ENCODE data around the gene C6orf120.

The C6orf120 gene

DNA sequence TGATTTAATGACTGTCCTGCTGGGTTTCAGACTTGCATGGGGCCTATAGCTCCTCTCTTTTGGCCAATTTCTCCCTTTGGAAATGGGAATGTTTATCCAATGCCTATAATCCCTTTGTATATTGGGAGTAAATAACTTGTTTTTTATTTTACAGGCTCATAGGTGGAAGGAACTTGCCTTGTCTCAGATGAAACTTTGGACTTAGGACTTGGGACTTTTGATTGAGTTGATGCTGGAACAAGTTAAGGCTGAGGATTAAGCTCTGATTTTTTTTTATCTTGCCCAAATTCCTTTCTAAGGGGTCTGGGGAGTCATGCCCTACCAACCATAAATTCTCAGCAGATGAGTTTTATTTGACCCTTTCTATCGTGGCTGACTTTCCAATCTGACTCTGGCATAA, 23.6 kb upstream of the C6orf120 start:
- no peak for DNase-seq (ENCODE audit: extremely low read depth, low read depth)
- TF ChIP-seq, protein P1, sequence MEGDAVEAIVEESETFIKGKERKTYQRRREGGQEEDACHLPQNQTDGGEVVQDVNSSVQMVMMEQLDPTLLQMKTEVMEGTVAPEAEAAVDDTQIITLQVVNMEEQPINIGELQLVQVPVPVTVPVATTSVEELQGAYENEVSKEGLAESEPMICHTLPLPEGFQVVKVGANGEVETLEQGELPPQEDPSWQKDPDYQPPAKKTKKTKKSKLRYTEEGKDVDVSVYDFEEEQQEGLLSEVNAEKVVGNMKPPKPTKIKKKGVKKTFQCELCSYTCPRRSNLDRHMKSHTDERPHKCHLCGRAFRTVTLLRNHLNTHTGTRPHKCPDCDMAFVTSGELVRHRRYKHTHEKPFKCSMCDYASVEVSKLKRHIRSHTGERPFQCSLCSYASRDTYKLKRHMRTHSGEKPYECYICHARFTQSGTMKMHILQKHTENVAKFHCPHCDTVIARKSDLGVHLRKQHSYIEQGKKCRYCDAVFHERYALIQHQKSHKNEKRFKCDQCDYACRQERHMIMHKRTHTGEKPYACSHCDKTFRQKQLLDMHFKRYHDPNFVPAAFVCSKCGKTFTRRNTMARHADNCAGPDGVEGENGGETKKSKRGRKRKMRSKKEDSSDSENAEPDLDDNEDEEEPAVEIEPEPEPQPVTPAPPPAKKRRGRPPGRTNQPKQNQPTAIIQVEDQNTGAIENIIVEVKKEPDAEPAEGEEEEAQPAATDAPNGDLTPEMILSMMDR (IDR thresholded peaks at IDR 0.05; ENCODE audit: low read depth, low read length) = no peak

DNA sequence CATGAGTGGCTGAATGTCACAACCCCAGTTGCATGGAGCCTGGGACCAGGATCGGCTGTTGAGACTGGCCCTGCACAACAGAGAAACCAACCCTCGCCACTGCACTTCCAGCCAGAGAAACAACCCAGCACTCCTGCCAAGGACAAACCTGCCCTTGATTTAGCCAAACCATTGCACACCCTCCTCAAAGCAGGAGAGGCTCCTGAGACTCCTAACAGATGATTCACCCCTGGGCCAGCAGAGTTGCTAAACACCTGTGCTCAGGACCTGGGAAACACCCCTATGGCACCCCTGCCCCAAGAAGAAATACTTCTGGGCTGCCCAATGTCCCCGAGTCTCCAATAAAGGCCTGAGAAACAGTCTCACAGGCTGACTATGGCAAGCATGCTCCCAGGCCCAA, 17.9 kb upstream of the C6orf120 start:
- TF ChIP-seq, protein P1 (IDR thresholded peaks at IDR 0.05; ENCODE audit: low read depth, low read length) = no peak
- DNase-seq (ENCODE audit: extremely low read depth, low read depth) = no peak

DNA sequence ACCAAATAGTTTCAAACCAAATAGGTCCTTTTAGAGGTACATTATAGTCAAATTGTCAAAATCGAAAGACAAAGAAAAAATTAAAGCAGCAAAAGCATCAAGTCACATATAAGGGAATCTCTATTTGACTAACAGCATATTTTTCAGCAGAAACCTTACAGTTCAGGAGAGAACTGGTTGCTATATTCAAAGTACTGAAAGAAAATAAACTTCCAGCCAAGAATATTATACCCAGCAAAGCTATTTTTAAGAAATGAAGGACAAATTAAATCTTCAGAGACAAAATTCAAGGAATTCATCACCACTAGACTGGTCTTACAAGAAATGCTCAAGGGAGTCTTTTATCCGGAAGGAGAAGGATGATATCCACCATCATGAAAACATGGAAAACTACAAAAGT, 16.1 kb upstream of the C6orf120 start:
- no peak for DNase-seq (ENCODE audit: extremely low read depth, low read depth)
- TF ChIP-seq, protein P1 (IDR thresholded peaks at IDR 0.05; ENCODE audit: low read depth, low read length) = no peak

DNA sequence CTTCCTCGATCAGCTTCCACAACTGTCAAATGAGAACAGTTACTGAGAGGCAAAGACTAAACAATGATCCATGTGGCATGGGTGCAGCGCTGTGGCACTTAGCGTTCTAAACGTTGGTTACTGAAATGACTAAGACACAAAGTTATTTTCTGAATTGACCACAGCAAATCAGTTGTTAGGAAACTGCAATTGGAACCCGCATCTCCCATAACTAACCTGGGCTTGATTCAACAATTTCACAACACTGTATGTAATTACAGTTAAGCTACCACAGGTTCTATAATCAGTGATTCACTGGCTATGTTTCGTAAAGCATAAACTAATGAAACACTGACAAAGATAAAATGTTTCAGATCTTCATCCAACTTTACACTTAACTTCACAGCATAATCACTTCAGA, 12.6 kb upstream of the C6orf120 start:
- DNase-seq (ENCODE audit: extremely low read depth, low read depth) = peak; percentile 92

DNA sequence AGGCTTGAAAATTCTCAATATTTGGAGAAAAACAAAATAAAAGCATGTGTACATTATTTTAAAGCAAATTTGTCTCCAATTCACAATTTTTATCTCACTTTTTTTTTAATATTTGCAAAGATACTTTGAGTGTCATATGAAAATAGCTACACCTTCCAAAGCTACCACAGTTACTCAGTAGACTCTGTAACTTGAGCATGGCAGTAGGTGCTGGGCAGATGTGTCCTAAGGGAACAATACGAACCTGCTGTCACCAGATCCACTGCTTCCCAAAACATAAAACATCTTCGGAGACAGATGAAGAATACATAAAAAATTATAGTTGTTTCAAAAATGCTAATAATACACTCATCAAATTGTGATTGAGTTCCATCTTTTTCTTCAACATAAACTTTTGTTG, 10.7 kb upstream of the C6orf120 start:
- DNase-seq (ENCODE audit: extremely low read depth, low read depth) = no peak
- TF ChIP-seq, protein P1 (IDR thresholded peaks at IDR 0.05; ENCODE audit: low read depth, low read length) = no peak

More for the DNA sequence above, 12.6 kb upstream of the C6orf120 start:
- TF ChIP-seq, protein P1 (IDR thresholded peaks at IDR 0.05; ENCODE audit: low read depth, low read length) = no peak

DNA sequence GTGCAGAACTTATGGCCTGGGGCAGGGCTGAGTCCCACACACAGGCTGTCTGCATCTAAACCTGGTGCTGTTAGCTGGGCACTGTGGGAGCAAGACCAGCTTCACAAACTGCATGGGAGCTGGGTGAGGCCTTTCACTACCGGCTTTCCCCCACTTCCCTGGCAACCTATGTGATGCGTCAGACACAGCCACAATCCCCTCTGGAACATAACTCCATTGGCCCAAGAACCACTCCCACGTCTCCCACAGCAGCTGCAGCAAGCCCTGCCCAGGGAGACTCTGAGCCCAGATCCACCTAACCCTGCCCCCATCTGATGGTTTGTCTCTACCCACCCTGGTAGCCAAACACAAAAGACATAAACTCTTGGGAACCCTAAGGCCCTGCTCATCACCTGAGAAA, 9.4 kb upstream of the C6orf120 start:
- TF ChIP-seq, protein P1 (IDR thresholded peaks at IDR 0.05; ENCODE audit: low read depth, low read length) = no peak
- DNase-seq (ENCODE audit: extremely low read depth, low read depth) = no peak

DNA sequence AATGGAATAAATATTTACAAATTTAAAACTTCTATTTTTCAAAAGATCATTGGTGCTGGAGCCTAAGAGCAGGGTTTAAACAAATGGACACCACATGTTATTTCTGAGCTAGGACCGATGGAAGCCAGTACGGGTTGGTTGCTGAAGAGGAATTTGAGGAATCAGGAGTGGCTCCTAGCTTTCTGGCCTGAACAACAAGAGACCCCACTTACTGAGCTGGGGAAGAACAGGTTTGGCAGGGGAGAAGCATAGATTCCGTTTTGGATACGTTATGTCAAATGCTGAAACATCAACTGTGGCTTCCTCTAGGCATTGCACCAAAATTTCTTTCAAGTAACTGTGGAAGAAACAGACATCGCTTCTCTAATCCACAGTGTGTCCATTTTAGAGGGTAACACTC, 6.8 kb upstream of the C6orf120 start:
- DNase-seq (ENCODE audit: extremely low read depth, low read depth) = no peak
- TF ChIP-seq, protein P1 (IDR thresholded peaks at IDR 0.05; ENCODE audit: low read depth, low read length) = no peak
